PC-3 (cell line): ENCODE data around the gene PON1. TPM values are rescaled to one million over a fixed set of nuclear protein-coding genes. Genes with fewer than 3 reads are reported as not detected.

Experiments used
- ATAC-seq: fragments of 200-7000 bp; cut with Tn5 transposase; 2 replicates; pipeline ENCODE4 v1.9.1; 2020; ENCODE audit warnings: mild to moderate bottlenecking, moderate library complexity
- BruUV-seq: library from RNA; stranded (reverse); fragments of 400-500 nt; replicated peaks from 2 replicates; lab custom pipeline; 2021; lab: Mats Ljungman, UMichigan
- CTCF ChIA-PET: fragments of 300-600 bp; sonication (Branson Sonifier 250); formaldehyde crosslinking; loops from one replicate; lab custom pipeline; 2022; ENCODE audit warnings: antibody characterized with exemption; lab: Charles Lee
- POLR2A ChIA-PET: fragments of 300-600 bp; sonication (Branson Sonifier 250); formaldehyde crosslinking; loops from one replicate; lab custom pipeline; 2022; ENCODE audit warnings: antibody characterized with exemption; ENCODE audit not compliant: unreplicated experiment; lab: Charles Lee
- DNase-seq: peaks from one replicate; pipeline ENCODE4 v3.0.0-alpha.2; 2015
- H2AFZ ChIP-seq: fragments of 300-600 bp; sonication (generic); 2 replicates; pipeline ENCODE4 v1.6.0; 2016; ENCODE audit warnings: antibody characterized with exemption, low read length
- H3F3A ChIP-seq: fragments of 300-600 bp; sonication (generic); one replicate; pipeline ENCODE4 v1.6.0; 2017; ENCODE audit warnings: antibody characterized with exemption, low read length, control low read depth, mild to moderate bottlenecking; ENCODE audit not compliant: unreplicated experiment
- H3K27ac ChIP-seq: fragments of 300-600 bp; sonication (generic); 2 replicates; pipeline ENCODE4 v1.5.1; 2016; ENCODE audit warnings: mild to moderate bottlenecking, low read length
- H3K27me3 ChIP-seq: fragments of 300-600 bp; sonication (generic); 2 replicates; pipeline ENCODE4 v1.6.1; 2016; ENCODE audit warnings: low read length, mixed read lengths
- H3K36me3 ChIP-seq: fragments of 300-600 bp; sonication (generic); 2 replicates; pipeline ENCODE4 v1.6.1; 2016; ENCODE audit warnings: low read depth, mixed run types, low read length, mixed read lengths
- H3K4me1 ChIP-seq: fragments of 300-600 bp; sonication (generic); 2 replicates; pipeline ENCODE4 v1.5.1; 2016; ENCODE audit warnings: low read length; ENCODE audit not compliant: insufficient read depth
- H3K4me2 ChIP-seq: fragments of 300-600 bp; sonication (generic); 2 replicates; pipeline ENCODE4 v1.6.0; 2016; ENCODE audit warnings: low read length
- H3K4me3 ChIP-seq: fragments of 300-600 bp; sonication (generic); 2 replicates; pipeline ENCODE4 v1.5.1; 2016; ENCODE audit warnings: mild to moderate bottlenecking, low read length, mixed read lengths
- H3K79me2 ChIP-seq: fragments of 300-600 bp; sonication (generic); 2 replicates; pipeline ENCODE4 v1.6.1; 2017; ENCODE audit warnings: low read length, mixed read lengths
- H3K9ac ChIP-seq: fragments of 300-600 bp; sonication (generic); 2 replicates; pipeline ENCODE4 v1.6.0; 2016; ENCODE audit warnings: mild to moderate bottlenecking, low read length
- H3K9me2 ChIP-seq: fragments of 300-600 bp; sonication (generic); replicated peaks from 2 replicates; pipeline ENCODE4 v1.6.1; 2016; ENCODE audit warnings: mixed run types, low read length, mixed read lengths
- H3K9me3 ChIP-seq: fragments of 300-600 bp; sonication (generic); 2 replicates; pipeline ENCODE4 v1.6.1; 2016; ENCODE audit warnings: low read length, mixed read lengths
- H4K20me1 ChIP-seq: fragments of 300-600 bp; sonication (generic); 2 replicates; pipeline ENCODE4 v1.6.1; 2016; ENCODE audit warnings: low read length, mixed read lengths
- EZH2 ChIP-seq: fragments of 300-600 bp; sonication (generic); IDR thresholded peaks from one replicate; pipeline ENCODE4 v1.6.1; 2017; ENCODE audit warnings: antibody characterized with exemption, mild to moderate bottlenecking, low read length; ENCODE audit not compliant: unreplicated experiment
- EZH2phosphoT487 ChIP-seq: fragments of 300-600 bp; sonication (generic); IDR thresholded peaks from 2 replicates; pipeline ENCODE4 v1.6.1; 2018; ENCODE audit warnings: mild to moderate bottlenecking, antibody characterized with exemption, low read length, borderline replicate concordance
- intact Hi-C: fragments of 100-400 bp; cut with micrococcal nuclease; formaldehyde crosslinking; loops from 2 replicates; pipeline ENCODE4 v1.9.0; 2023
- total RNA-seq: library from RNA; depleted of rRNA; stranded (reverse); fragments of >200 nt; gene quantifications from 2 replicates; pipeline ENCODE4 v1.2.3, GENCODE V29; 2014
- TF ChIP-seq, protein P1 (sequence below): fragments of 300-600 bp; sonication (generic); conservative IDR thresholded peaks from 2 replicates; pipeline ENCODE4 v1.5.1; 2017; ENCODE audit warnings: antibody characterized with exemption, low read depth, mild to moderate bottlenecking, low read length

PON1 gene
- total RNA-seq, 1 experiment from 2014 or later: not detected

DNA sequence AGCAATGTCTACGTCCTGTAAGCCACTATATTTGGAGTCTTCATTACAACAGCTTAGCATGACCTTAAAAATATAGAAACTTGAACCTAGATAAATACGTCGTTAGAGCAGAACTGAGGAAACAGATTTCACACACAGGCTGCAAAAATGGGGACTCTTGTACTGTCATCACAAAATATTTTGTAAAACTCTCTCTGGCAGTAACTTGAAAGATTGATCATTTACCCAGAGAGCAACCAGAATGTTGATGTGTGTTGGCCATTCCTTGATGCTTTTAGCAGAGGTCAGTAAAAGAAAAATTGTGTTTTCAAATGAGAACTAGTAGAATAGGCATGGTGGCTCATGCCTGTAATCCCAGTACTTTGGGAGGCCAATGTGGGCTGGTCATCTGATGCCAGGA, 14.5 kb upstream of the PON1 start:
- no peak for ATAC-seq

DNA sequence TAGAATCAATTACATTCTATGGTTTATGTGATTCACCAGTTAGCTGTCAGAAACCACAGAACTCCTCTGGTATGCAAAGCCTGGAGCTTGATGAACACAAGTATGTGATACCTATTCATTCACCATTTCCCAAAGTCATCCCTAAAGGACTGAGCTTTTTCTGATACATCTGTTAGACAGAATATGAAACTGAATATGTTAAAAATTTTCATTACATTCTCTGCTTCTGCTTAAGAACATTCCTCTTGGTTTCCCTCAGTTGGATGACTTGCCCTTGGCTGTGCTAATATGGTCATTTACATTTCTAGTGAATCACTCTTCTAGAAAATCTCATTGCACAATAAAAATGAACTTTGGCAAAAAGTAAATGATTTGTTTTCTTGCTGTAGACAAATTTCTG, 10.8 kb upstream of the PON1 start:
- H3K27ac ChIP-seq: no peak overlapping the region
- peak; percentile 60 for ATAC-seq
- H3K27me3 ChIP-seq: no peaks in the 10 kb centered on the region
- H3K4me3 ChIP-seq: no peak overlapping the region
- H2AFZ ChIP-seq: no peak overlapping the region
- peaks cover 5% of the 10 kb centered on the region; the same call in 1 of the 2 replicates for H3K4me1 ChIP-seq
- TF ChIP-seq EZH2: no peak
- TF ChIP-seq, protein P1, sequence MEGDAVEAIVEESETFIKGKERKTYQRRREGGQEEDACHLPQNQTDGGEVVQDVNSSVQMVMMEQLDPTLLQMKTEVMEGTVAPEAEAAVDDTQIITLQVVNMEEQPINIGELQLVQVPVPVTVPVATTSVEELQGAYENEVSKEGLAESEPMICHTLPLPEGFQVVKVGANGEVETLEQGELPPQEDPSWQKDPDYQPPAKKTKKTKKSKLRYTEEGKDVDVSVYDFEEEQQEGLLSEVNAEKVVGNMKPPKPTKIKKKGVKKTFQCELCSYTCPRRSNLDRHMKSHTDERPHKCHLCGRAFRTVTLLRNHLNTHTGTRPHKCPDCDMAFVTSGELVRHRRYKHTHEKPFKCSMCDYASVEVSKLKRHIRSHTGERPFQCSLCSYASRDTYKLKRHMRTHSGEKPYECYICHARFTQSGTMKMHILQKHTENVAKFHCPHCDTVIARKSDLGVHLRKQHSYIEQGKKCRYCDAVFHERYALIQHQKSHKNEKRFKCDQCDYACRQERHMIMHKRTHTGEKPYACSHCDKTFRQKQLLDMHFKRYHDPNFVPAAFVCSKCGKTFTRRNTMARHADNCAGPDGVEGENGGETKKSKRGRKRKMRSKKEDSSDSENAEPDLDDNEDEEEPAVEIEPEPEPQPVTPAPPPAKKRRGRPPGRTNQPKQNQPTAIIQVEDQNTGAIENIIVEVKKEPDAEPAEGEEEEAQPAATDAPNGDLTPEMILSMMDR: no peak
- no peak overlapping the region for H3K4me2 ChIP-seq
- BruUV-seq: no TSS peak
- no peak overlapping the region for H3K9ac ChIP-seq
- H3F3A ChIP-seq: no peaks in the 10 kb centered on the region
- POLR2A ChIA-PET: no interaction called here
- no peaks in the 10 kb centered on the region for H3K9me2 ChIP-seq
- CTCF ChIA-PET: no interaction called here
- intact Hi-C loops: no loop called here
- no peaks in the 10 kb centered on the region for H3K36me3 ChIP-seq
- H3K79me2 ChIP-seq: no peaks in the 10 kb centered on the region
- no peaks in the 10 kb centered on the region for H4K20me1 ChIP-seq
- DNase-seq: peak; percentile 49
- no peaks in the 10 kb centered on the region for H3K9me3 ChIP-seq

More for the DNA sequence above, 14.5 kb upstream of the PON1 start:
- H3K4me2 ChIP-seq: no peak overlapping the region
- BruUV-seq: no TSS peak
- no peaks in the 10 kb centered on the region for H3K9me3 ChIP-seq
- ChIA-PET POLR2A (no interaction called here), CTCF (no interaction called here)
- no peak for DNase-seq
- H2AFZ ChIP-seq: no peak overlapping the region
- no peak overlapping the region for H3K4me3 ChIP-seq
- peaks cover 5% of the 10 kb centered on the region; the same call in 1 of the 2 replicates for H3K4me1 ChIP-seq
- H3K27me3 ChIP-seq: no peaks in the 10 kb centered on the region
- intact Hi-C loops: no loop called here
- TF ChIP-seq, protein P1: no peak
- TF ChIP-seq EZH2phosphoT487: no peak
- no peak for TF ChIP-seq EZH2
- no peaks in the 10 kb centered on the region for H3K79me2 ChIP-seq
- H3K9ac ChIP-seq: no peak overlapping the region
- no peaks in the 10 kb centered on the region for H4K20me1 ChIP-seq
- H3F3A ChIP-seq: no peaks in the 10 kb centered on the region
- no peak overlapping the region for H3K27ac ChIP-seq
- H3K36me3 ChIP-seq: no peaks in the 10 kb centered on the region
- no peaks in the 10 kb centered on the region for H3K9me2 ChIP-seq

DNA sequence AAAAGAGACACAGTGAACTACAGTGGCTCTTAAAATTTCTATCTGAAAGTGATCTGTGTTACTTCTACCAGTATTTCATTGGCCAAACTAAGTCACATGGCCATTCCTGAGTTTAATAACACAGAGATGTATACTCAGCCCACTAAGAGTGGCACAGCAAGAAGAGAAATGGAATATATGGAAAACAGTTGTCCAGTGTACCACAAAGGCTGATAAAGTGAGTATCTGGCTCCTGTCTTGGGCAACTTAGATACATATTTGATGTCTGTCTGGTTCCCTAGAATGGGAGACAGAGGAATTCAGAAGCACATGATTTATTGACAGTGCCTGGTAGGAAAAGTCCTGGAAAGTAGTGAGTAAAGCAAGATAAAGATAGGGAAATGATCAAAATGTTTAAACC, 10.1 kb upstream of the PON1 start:
- no peak for DNase-seq
- no TSS peak for BruUV-seq

More for the DNA sequence above, 10.1 kb upstream of the PON1 start:
- TF ChIP-seq EZH2: no peak
- no peak for TF ChIP-seq EZH2phosphoT487
- TF ChIP-seq, protein P1: no peak
- no peak for ATAC-seq
- H3K4me1 ChIP-seq: peaks cover 5% of the 10 kb centered on the region; the same call in 1 of the 2 replicates
- ChIA-PET POLR2A (interaction anchor here (0.7 kb wide), 1 partner anchor 27 kb away, joined by 3 read pairs; no protein-coding TSS in a partner anchor), CTCF (no interaction called here)
- no peak overlapping the region for H3K27ac ChIP-seq
- intact Hi-C loops: no loop called here
- H3K9me2 ChIP-seq: no peaks in the 10 kb centered on the region
- no peak overlapping the region for H3K4me3 ChIP-seq
- no peaks in the 10 kb centered on the region for H4K20me1 ChIP-seq
- H3K27me3 ChIP-seq: no peaks in the 10 kb centered on the region
- no peaks in the 10 kb centered on the region for H3K36me3 ChIP-seq
- H3K79me2 ChIP-seq: no peaks in the 10 kb centered on the region
- H3F3A ChIP-seq: no peaks in the 10 kb centered on the region
- H3K9me3 ChIP-seq: no peaks in the 10 kb centered on the region
- no peak overlapping the region for H3K9ac ChIP-seq
- H3K4me2 ChIP-seq: no peak overlapping the region
- H2AFZ ChIP-seq: no peak overlapping the region
